Fibroblast of pulmonary artery (primary cell): Measurements from ENCODE around the gene GMPPA.

ENCODE experiments used
- DNase-seq: peaks from one replicate; pipeline ENCODE4 v3.0.0-alpha.2; 2010; ENCODE audit warnings: low read depth
- H3K4me3 ChIP-seq: replicated peaks from 2 replicates; pipeline ENCODE4 v1.5.1; 2011; ENCODE audit warnings: low read depth, mild to moderate bottlenecking, control low read depth, low read length, moderate library complexity
- CTCF ChIP-seq: IDR thresholded peaks from 2 replicates; pipeline ENCODE4 v1.5.1; 2011; ENCODE audit warnings: mild to moderate bottlenecking, control low read depth, low read length, inconsistent platforms; ENCODE audit errors: missing control alignments

Gene GMPPA

GRCh38 chr2:219488844-219489194 is 9.9 kb upstream of the GMPPA start:
- no peak for DNase-seq
- no peak for TF ChIP-seq CTCF

GRCh38 chr2:219489315-219489714 is 9.4 kb upstream of the GMPPA start:
- H3K4me3 ChIP-seq = no peak overlapping the region
- no peak for TF ChIP-seq CTCF
- DNase-seq = no peak

More at GRCh38 chr2:219488844-219489194, 9.9 kb upstream of the GMPPA start:
- no peak overlapping the region for H3K4me3 ChIP-seq

DNA sequence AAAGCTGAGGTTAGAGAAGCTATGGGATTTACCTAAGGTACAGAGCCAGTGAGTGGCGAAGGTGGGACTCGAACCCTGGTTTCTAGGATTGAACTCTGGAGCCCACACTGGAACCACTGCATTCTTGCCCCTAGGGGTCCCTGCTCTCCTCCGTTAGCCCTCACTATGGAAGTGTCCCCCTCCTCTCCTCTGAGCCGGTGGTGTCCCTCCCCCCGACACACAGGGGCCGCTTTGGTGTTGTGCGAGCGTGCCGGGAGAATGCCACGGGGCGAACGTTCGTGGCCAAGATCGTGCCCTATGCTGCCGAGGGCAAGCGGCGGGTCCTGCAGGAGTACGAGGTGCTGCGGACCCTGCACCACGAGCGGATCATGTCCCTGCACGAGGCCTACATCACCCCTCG is 8.5 kb upstream of the GMPPA start:
- peak; percentile 2 for TF ChIP-seq CTCF
- H3K4me3 ChIP-seq = no peak overlapping the region
- no peak for DNase-seq

DNA sequence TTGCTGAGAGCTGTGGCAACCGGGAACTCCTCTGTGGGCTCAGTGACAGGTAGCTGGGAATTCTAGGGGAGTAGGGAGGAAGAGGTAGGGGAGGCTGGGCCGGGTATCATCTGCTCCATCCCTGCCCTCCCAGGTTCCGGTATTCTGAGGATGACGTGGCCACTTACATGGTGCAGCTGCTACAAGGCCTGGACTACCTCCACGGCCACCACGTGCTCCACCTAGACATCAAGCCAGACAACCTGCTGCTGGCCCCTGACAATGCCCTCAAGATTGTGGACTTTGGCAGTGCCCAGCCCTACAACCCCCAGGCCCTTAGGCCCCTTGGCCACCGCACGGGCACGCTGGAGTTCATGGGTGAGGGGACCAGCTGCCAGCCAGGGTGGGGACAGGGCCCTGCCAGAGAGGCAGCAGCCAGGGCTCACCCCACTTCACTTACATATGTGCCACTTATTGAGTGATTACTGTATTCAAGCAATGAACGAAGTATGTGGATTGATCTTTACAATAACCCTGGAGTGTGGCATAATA is 8.0 kb upstream of the GMPPA start:
- H3K4me3 ChIP-seq = no peak overlapping the region
- no peak for TF ChIP-seq CTCF
- no peak for DNase-seq

GRCh38 chr2:219491278-219491963 is 7.3 kb upstream of the GMPPA start:
- no peak for DNase-seq
- TF ChIP-seq CTCF = no peak
- H3K4me3 ChIP-seq = no peak overlapping the region

DNA sequence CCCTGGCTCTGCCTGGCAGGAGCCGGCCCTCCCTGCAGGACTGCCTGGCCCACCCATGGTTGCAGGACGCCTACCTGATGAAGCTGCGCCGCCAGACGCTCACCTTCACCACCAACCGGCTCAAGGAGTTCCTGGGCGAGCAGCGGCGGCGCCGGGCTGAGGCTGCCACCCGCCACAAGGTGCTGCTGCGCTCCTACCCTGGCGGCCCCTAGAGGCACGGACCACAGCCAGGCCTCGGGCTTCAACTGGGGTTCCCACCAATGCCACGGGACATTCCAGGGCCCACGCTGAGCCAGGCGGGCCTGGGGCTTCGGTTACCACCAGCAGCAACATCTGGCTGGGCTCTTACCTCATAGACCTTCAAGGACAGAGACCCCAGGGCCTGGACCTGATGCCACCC is 6.1 kb upstream of the GMPPA start:
- no peak for TF ChIP-seq CTCF
- DNase-seq = no peak

GRCh38 chr2:219493086-219493485 is 5.6 kb upstream of the GMPPA start:
- H3K4me3 ChIP-seq = no peak overlapping the region
- TF ChIP-seq CTCF = no peak
- no peak for DNase-seq

More for the DNA sequence above, 6.1 kb upstream of the GMPPA start:
- H3K4me3 ChIP-seq = no peak overlapping the region
